Measurements from ENCODE around the gene SMIM38.

Gene SMIM38

GRCh38 chr11:69155302-69156234, at the start of gene SMIM38:
Gene SMIM38, plus strand, starts transcription at chr11:69155935. Its CDS starts 1,912 bp downstream, at chr11:69157847.
- H3K4me3 Mint-ChIP-seq = peak within 1 kb of the TSS; percentile 6 to 42
- peak within 1 kb of the TSS in 1 of 2 donors; percentile 21 for H3K27ac Mint-ChIP-seq
- no peaks in the 10 kb centered on the region for H3K9me3 Mint-ChIP-seq
- peaks cover 27% of the 10 kb centered on the region for H3K4me1 Mint-ChIP-seq
- H3K27me3 Mint-ChIP-seq = peaks cover 10% of the 10 kb centered on the region
- DNase-seq (no peak), ATAC-seq (peak; percentile 26)

DNA sequence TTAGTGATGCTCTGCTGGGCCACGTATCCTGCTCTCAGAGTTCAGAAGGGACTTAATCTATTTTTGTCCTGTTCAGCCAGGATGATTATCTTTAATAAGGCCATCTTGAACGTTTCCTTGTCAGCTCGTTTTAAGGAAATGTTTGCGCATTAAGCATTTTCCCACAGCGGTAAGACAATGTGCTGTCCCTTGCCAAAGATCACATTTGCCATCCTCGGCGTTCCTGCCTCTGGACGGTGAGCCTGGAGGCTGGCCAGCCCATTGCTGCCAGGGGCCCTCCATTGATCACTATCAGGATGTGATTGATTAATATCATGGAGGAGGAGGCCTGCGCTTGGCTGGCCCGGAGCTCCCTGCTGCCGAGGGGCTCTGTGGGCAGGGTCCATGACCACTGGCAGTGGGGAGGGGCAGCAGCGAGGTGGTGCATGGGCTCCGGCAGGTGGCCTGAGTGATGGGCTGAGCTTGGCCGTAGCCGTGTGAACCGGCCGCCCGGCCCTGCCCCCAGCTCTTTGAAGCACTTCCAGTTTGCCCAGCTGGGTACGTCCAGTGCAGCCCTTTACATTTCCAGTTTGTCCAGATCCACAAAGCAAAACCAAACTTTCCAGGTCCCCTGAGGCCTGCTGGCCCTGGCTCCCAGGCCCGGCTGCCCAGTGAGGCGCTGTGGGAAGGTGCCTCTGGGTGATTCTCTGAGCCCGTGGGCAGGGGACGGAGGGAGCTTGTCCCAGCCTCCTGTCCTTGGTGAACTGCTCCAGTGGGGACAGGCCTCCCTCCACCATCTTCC, 49.5 kb upstream of the SMIM38 start:
- H3K4me3 Mint-ChIP-seq = no peak overlapping the region
- peaks cover 18% of the 10 kb centered on the region for H3K4me1 Mint-ChIP-seq
- H3K9me3 Mint-ChIP-seq = peaks cover 7 to 12% of the 10 kb centered on the region in 2 donors
- ATAC-seq (no peak), DNase-seq (no peak)
- H3K27me3 Mint-ChIP-seq = peaks cover 12% of the 10 kb centered on the region
- H3K27ac Mint-ChIP-seq = no peak overlapping the region

DNA sequence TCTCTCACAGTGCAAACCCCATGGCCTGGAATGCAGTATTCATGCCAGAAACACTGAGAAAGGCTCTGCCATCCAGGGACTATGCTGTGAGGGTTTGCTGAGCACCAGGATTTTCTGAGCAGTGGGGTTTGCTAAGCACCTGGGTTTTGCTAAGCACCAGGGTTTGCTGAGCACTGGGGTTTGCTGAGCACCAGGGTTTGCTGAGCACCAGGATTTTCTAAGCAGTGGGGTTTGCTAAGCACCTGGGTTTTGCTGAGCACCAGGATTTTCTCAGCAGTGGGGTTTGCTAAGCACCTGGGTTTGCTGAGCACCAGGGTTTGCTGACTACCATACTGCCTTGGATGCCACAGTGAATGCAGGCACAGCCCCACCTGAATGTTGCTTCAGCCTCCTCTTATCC, 48.3 kb upstream of the SMIM38 start:
- DNase-seq (no peak), ATAC-seq (no peak)
- no peak overlapping the region for H3K4me3 Mint-ChIP-seq
- peaks cover 7 to 12% of the 10 kb centered on the region in 2 donors for H3K9me3 Mint-ChIP-seq
- peaks cover 11% of the 10 kb centered on the region for H3K27me3 Mint-ChIP-seq
- no peak overlapping the region for H3K27ac Mint-ChIP-seq
- peaks cover 11% of the 10 kb centered on the region for H3K4me1 Mint-ChIP-seq

DNA sequence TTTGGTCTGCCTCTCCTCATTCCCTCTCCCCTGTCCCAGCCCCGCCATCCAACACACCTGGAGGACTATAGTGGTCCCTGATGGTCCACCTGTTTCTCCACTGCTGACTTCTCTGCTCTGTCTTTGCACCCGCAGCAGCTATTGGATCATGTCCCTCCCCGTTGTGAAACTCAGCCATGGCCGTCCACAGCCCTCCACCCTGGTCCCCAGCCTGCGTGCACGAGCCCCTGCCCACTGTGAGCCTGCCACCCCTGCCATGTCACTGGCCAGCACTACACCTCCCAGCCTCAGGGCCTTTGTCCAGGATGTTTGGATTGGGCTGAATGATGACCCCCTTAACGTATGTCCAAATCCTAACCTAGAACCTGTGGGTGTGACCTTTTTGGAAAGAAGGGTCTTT, 47.7 kb upstream of the SMIM38 start:
- Mint-ChIP-seq H3K4me1 (peaks cover 7% of the 10 kb centered on the region), H3K9me3 (peaks cover 7 to 12% of the 10 kb centered on the region in 2 donors), H3K27ac (peak overlapping the region in 1 of 2 donors; percentile 89), H3K27me3 (peaks cover 5% of the 10 kb centered on the region), H3K4me3 (no peak overlapping the region)
- DNase-seq = no peak
- no peak for ATAC-seq

DNA sequence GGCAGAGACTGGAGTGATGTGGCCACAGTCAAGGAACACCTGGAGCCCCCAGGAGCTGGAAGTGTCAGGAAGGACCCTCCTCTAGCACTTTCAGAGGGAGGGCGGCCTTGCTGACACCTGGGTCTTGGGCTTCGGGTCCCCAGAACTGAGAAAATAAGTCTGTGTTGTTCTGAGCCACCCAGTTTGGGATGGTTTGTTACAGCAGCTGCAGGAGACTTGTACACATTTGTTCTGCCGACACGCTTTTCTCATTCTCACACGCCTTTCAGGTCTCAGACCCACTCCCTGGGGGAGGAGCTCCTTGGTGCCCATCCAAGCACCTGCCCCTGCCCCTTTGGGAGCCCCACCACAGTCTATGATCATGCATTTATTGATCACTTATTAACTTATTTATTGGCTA, 47.2 kb upstream of the SMIM38 start:
- H3K4me3 Mint-ChIP-seq = no peak overlapping the region
- no peaks in the 10 kb centered on the region for H3K27me3 Mint-ChIP-seq
- no peak overlapping the region for H3K27ac Mint-ChIP-seq
- H3K9me3 Mint-ChIP-seq = peaks cover 7 to 12% of the 10 kb centered on the region in 2 donors
- no peak for DNase-seq
- ATAC-seq = no peak
- H3K4me1 Mint-ChIP-seq = peaks cover 7% of the 10 kb centered on the region

DNA sequence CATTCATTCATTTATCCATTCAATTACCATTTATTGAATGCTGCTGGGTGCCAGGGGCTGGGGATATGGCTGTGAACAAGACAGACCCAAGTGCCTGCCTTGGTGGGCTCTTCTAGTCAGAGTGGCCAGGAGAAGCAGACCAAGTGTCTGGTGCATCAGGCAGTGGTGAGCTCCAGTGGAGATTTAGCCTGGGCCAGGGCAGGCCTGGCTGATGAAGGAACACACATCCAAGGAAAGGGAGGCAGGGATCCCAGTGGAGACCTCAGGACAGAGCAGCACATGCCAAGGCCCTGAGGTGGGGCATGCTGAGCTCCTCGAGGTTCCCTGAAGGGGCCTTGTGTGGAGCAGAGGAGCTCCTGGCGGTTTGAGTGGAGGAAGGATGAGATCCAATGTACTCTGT, 46.6 kb upstream of the SMIM38 start:
- Mint-ChIP-seq H3K4me1 (peaks cover 7% of the 10 kb centered on the region), H3K27me3 (no peaks in the 10 kb centered on the region), H3K27ac (no peak overlapping the region), H3K4me3 (no peak overlapping the region), H3K9me3 (peaks cover 7 to 12% of the 10 kb centered on the region in 2 donors)
- ATAC-seq (no peak), DNase-seq (no peak)

- Mint-ChIP-seq H3K4me3 (no peak overlapping the region), H3K9me3 (peaks cover 7 to 12% of the 10 kb centered on the region in 2 donors), H3K4me1 (peaks cover 7% of the 10 kb centered on the region), H3K27ac (no peak overlapping the region), H3K27me3 (no peaks in the 10 kb centered on the region)
- ATAC-seq (no peak), DNase-seq (no peak)
These were observed 45.3 kb upstream of the SMIM38 start for GRCh38 chr11:69110451-69110850.

GRCh38 chr11:69111624-69112542, 43.9 kb upstream of the SMIM38 start:
- no peak overlapping the region for H3K4me3 Mint-ChIP-seq
- peak overlapping the region in 1 of 2 donors; percentile 63 for H3K27ac Mint-ChIP-seq

DNA sequence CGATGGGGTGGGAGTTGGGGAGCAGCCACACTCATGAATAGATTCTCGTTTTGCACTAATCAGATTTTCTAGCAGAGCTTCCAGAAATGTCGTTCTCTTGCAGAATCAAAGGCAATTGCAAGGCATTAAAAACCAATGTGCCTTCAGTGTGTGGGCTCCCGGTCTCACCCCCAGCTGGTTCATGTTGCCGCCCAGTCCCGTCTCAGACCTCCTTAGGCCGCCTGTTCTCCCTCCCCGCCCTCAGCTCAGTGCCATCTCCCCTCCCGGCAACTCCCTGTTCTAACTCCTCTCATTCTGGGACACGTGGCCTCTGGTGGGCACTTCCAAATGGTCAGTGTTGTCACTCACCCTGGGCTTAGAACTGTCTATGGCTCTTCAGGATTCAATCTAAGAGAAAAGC, 42.5 kb upstream of the SMIM38 start:
- H3K27me3 Mint-ChIP-seq = no peaks in the 10 kb centered on the region

More at GRCh38 chr11:69111624-69112542, 43.9 kb upstream of the SMIM38 start:
- no peaks in the 10 kb centered on the region for H3K27me3 Mint-ChIP-seq
- ATAC-seq = no peak
- peaks cover 2% of the 10 kb centered on the region for H3K4me1 Mint-ChIP-seq
- DNase-seq = no peak
- H3K9me3 Mint-ChIP-seq = peaks cover 7 to 12% of the 10 kb centered on the region in 2 donors

DNA sequence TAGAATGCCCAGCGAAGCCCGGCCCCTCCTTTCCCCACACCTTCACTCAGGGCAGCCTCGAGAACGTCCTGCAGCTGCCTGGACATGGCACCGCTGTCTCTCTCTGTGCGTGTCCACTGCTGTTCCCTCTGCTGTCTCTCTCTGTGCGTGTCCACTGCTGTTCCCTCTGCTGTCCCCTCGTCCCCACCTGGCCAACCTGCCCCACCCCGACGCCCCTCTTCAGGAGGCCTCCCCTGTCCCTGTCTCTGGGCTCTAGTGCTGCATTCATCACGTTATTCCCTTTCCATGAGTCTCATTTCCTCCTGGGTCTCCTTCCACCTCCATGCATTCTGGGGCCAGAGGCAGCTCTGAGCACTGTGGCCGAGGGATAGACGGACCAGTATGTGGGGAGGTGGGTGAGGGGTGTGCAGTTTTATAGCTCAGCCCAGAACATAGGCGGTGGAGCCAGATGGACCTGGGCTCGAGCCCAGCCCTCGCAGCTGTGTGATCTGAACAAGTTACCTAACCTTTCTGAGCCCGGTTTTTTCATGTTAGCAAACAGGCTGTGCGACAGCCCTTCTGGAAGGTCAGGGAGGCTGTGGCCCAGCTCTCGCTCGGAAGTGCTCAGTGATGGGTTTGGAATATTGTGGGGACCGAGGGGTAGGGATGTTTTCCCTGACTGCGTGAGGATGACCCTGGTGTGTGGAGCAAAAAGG, 41.9 kb upstream of the SMIM38 start:
- DNase-seq = no peak
- peaks cover 7 to 12% of the 10 kb centered on the region in 2 donors for H3K9me3 Mint-ChIP-seq
- no peak for ATAC-seq
- no peak overlapping the region for H3K27ac Mint-ChIP-seq
- no peak overlapping the region for H3K4me3 Mint-ChIP-seq
- H3K27me3 Mint-ChIP-seq = no peaks in the 10 kb centered on the region
- no peaks in the 10 kb centered on the region for H3K4me1 Mint-ChIP-seq

More for the DNA sequence above, 42.5 kb upstream of the SMIM38 start:
- peaks cover 7 to 12% of the 10 kb centered on the region in 2 donors for H3K9me3 Mint-ChIP-seq
- no peaks in the 10 kb centered on the region for H3K4me1 Mint-ChIP-seq
- no peak overlapping the region for H3K4me3 Mint-ChIP-seq
- no peak for DNase-seq
- no peak for ATAC-seq
- H3K27ac Mint-ChIP-seq = no peak overlapping the region

GRCh38 chr11:69114362-69114761, 41.4 kb upstream of the SMIM38 start:
- Mint-ChIP-seq H3K27ac (no peak overlapping the region), H3K9me3 (peaks cover 7 to 12% of the 10 kb centered on the region in 2 donors), H3K4me1 (no peaks in the 10 kb centered on the region), H3K4me3 (no peak overlapping the region), H3K27me3 (no peaks in the 10 kb centered on the region)
- DNase-seq = no peak
- no peak for ATAC-seq

DNA sequence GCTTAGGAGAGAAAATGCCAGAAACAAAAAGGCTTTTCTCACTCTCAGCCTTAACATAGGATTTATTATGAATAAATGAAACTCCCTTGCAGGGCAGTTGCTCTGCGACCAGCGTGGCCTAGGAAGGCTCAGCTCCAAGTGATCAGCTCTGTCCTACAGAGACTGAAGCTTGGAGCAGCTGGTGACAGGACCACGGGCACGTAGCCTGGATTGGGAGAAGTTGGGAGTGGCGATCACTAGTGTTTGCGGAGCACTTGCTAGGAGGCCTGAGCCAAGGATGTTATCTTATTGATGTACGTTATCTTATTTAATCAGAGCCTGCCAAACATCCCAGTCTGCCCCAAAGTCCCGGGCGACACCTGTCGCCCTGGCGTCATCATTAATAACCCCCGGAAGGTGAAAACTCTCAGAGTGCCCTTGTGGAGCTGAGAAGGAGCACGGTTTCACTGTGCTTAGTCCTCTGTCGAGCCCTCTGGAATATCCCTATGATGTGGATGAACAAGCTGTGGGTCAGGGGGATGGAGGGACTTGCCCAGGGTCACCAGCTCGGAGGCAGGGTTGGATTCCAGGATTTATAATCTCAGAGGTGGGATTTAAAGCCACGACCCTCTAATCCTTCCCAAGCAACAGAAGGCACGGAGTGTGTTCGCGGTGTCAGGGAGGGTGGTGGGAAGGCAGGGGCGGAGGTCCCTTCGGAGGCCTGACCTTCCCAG, 40.8 kb upstream of the SMIM38 start:
- peaks cover 7 to 9% of the 10 kb centered on the region in 2 donors for H3K9me3 Mint-ChIP-seq
- ATAC-seq (no peak), DNase-seq (no peak)
- no peak overlapping the region for H3K27ac Mint-ChIP-seq
- H3K4me3 Mint-ChIP-seq = no peak overlapping the region
- H3K4me1 Mint-ChIP-seq = no peaks in the 10 kb centered on the region
- H3K27me3 Mint-ChIP-seq = no peaks in the 10 kb centered on the region

DNA sequence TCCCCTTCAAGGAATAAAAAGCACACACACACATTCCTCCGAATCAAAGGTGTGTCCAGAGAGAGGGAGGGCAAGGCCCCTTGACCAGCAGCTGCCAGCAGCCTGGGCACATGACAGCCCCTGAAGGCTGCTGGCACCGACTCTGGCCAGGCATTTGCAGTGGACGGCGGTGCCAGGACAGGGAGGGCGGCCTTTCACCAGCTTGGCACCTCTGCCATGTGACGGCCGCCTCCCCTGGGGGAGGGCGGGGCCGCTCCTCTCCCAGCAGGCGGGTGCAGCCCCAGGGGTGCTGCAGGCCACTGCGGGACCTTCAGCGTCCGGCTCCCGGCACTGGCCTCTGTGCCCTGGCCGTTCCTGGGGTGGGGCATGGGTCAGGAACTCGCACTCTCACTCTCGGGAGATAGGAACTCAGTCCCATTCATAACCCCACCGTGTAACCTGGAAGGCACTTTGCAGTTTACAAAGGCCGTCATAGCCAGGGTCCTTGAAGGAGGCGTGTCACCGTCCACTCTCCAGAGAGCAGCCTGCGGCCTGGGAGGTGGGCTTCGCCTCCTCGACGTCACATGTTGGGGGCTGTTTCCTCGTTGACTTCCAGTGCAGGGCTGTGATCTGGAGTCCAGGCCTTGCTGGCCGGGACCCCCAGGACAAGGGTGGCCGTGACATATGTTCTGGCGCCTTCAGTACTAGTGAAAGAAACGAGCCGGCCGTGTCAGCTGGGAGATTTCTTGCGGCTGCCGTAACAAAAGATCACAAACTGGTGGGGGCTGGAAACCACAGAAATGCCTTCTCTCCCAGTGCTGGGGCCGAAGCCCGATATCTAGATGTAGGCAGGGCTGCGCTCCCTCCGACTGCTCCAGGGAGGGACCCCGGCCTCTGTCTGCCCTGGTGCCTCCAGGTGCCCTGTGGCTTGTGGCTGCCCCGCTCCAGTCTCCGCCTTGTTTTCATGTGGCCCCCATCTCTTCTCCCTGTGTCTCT, 39.9 kb upstream of the SMIM38 start:
- Mint-ChIP-seq H3K4me3 (no peak overlapping the region), H3K9me3 (peaks cover 0 to under 1% of the 10 kb centered on the region in 2 donors), H3K4me1 (peaks cover 2% of the 10 kb centered on the region), H3K27ac (no peak overlapping the region), H3K27me3 (no peaks in the 10 kb centered on the region)
- ATAC-seq (no peak), DNase-seq (no peak)
